Gastrocnemius medialis (tissue), 4 donors: Measurements from ENCODE around the gene OR6A2. TPM values are rescaled to one million over a fixed set of nuclear protein-coding genes. Genes with fewer than 3 reads are reported as not detected.
"Not testable (repeated sequence)": the region's sequence is repeated elsewhere in the genome, so short reads cannot be mapped to it uniquely, and the experiment has no call there.

Experiments used
- ATAC-seq, 2 donors: fragments of 150-250 bp; one replicate each; pipeline ENCODE4 v1.9.1; 2016
- DNase-seq, 2 donors: peaks; one replicate each; pipeline ENCODE4 v3.0.0-alpha.2; 2019
- H3K27ac ChIP-seq, 4 donors: fragments of 200-600 bp; sonication (generic); 1 replicate in 1 of 4; 2 replicates in 3 of 4; pipeline ENCODE4 v1.5.1; 2016 to 2018; ENCODE audit warnings: mild to moderate bottlenecking in 2 of 4, moderate library complexity in 1 of 4
- H3K27me3 ChIP-seq, 3 donors: fragments of 200-600 bp; sonication (generic) in 2 of 3; 1 replicate in 1 of 3; 2 replicates in 2 of 3; pipeline versions ENCODE4 v1.5.1 to v1.6.0; 2016 to 2019; ENCODE audit warnings: mild to moderate bottlenecking in 1 of 3, moderate library complexity in 1 of 3
- H3K36me3 ChIP-seq, 2 donors: fragments of 200-600 bp; sonication (generic) in 1 of 2; one replicate each; pipeline ENCODE4 v1.5.1; 2017 to 2018
- H3K4me1 ChIP-seq, 2 donors: fragments of 200-600 bp; sonication (generic) in 1 of 2; one replicate each; pipeline ENCODE4 v1.5.1; 2016 to 2017; ENCODE audit warnings: mild to moderate bottlenecking in 2 of 2
- H3K4me3 ChIP-seq, 4 donors: fragments of 200-600 bp; sonication (generic) in 3 of 4; 1 replicate in 1 of 4; 2 replicates in 3 of 4; pipeline ENCODE4 v1.5.1; 2016 to 2019; ENCODE audit warnings: mild to moderate bottlenecking in 2 of 4
- H3K9me3 ChIP-seq, 3 donors: fragments of 200-600 bp; sonication (generic) in 2 of 3; 1 replicate in 1 of 3; 2 replicates in 2 of 3; pipeline ENCODE4 v1.5.1; 2016 to 2019
- POLR2A ChIP-seq, 2 donors: fragments of 450-650 bp; IDR thresholded peaks; one replicate each; pipeline ENCODE4 v1.6.1; 2017; ENCODE audit warnings: antibody characterized with exemption in 2 of 2, mild to moderate bottlenecking in 2 of 2, moderate library complexity in 2 of 2
- in situ Hi-C, 4 donors: fragments of 200-750 bp; cut with MboI; loops; one replicate each; pipeline versions ENCODE4 v1.15.0 to v1.8.0; 2017; ENCODE audit warnings: low sequenced_read_pairs in 4 of 4
- intact Hi-C: fragments of 100-400 bp; cut with DNase I; formaldehyde crosslinking; loops from one replicate; pipeline ENCODE4 v1.15.1; 2023; ENCODE audit warnings: low total_unique reads
- total RNA-seq, 4 donors: library from RNA; depleted of rRNA; stranded (reverse); fragments of >200 nt; gene quantifications; one replicate each; pipeline versions ENCODE4 v1.1.0 to v1.2.3, GENCODE V29; 2016
- TF ChIP-seq, protein P1 (sequence below), 5 experiments: fragments of 450-650 bp in 3 of 5; fragments of 200-600 bp in 2 of 5; sonication (generic) in 2 of 5; IDR thresholded peaks in 4 of 5; conservative IDR thresholded peaks in 1 of 5; 1 replicate in 4 of 5; 2 replicates in 1 of 5; pipeline ENCODE4 v1.5.1; 2016 to 2019; ENCODE audit warnings: antibody characterized with exemption in 5 of 5, mild to moderate bottlenecking in 3 of 5, moderate library complexity in 3 of 5

Gene OR6A2
- total RNA-seq, 4 donors from 2014 or later: 0.20 TPM; not detected in 3

DNA sequence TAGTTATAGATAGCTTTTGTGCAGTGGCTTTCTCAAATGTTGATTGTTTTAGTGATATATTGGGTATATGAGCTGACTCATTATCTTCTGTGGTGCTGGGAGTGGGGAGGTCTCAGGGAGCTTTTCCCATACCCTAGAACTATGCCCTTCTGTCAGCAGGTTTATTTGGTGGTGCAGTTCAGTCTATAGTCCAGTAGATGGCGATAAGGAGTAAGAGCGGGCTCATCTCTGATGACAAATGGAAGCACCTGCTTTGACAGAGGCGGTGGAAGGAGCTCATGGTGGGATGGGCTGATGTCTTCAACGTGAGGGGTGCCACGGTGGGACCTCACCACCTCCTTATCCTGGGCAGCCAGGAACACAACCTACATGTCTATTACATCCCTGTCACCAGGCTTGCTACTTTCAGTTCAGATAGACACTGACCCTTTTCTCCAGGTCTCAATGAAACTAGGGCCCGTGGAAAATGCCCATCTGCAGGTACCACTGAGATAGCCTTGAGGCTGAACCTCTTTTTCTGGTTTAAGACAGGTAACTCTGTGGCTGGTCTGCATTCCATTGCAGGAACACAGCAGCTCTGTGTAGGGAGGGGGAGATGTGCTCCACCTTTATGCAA, 13.0 kb upstream of the OR6A2 start:
- in situ Hi-C loops: no loop called here

DNA sequence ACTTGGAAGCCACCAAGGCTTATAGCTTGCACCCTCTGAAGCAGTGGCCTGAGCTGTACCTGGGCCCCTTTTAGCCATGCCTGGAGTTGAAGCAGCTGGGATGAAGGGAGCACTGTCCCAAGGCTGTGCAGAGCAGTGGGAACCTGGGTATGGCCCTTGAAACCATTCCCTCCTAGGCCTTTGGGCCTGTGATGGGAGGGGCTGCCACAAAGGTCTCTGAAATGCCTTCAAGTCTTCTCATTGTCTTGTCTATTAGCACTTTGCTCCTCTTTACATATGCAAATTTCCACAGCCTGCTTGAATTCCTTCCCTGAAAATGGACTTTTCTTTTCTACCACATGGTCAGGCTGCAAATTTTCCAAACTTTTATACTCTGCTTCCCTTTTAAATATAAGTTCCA, 1.6 kb upstream of the OR6A2 start:
- H3K27me3 ChIP-seq, ATAC-seq, H3K36me3 ChIP-seq, H3K27ac ChIP-seq, DNase-seq, H3K4me3 ChIP-seq, in situ Hi-C loops, H3K9me3 ChIP-seq, intact Hi-C loops, H3K4me1 ChIP-seq: not testable (repeated sequence)

More for the DNA sequence above, 13.0 kb upstream of the OR6A2 start:
- no peak for ATAC-seq
- Histone ChIP-seq H3K27me3 (no peaks in the 10 kb centered on the region), H3K9me3 (no peaks in the 10 kb centered on the region), H3K4me1 (no peaks in the 10 kb centered on the region), H3K4me3 (no peak overlapping the region), H3K27ac (no peak overlapping the region), H3K36me3 (no peaks in the 10 kb centered on the region)
- no peak for DNase-seq
- TF ChIP-seq, protein P1, sequence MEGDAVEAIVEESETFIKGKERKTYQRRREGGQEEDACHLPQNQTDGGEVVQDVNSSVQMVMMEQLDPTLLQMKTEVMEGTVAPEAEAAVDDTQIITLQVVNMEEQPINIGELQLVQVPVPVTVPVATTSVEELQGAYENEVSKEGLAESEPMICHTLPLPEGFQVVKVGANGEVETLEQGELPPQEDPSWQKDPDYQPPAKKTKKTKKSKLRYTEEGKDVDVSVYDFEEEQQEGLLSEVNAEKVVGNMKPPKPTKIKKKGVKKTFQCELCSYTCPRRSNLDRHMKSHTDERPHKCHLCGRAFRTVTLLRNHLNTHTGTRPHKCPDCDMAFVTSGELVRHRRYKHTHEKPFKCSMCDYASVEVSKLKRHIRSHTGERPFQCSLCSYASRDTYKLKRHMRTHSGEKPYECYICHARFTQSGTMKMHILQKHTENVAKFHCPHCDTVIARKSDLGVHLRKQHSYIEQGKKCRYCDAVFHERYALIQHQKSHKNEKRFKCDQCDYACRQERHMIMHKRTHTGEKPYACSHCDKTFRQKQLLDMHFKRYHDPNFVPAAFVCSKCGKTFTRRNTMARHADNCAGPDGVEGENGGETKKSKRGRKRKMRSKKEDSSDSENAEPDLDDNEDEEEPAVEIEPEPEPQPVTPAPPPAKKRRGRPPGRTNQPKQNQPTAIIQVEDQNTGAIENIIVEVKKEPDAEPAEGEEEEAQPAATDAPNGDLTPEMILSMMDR (IDR thresholded peaks at IDR 0.05 in 4 of 5, conservative IDR thresholded peaks at IDR 0.05 in 1 of 5): peak; percentile 20 to 79 (median 61)
- no peak for TF ChIP-seq POLR2A (IDR thresholded peaks at IDR 0.05)
- intact Hi-C loops: loop anchor here (10.0 kb wide), 1 partner anchor 462 kb away; no protein-coding TSS in a partner anchor

DNA sequence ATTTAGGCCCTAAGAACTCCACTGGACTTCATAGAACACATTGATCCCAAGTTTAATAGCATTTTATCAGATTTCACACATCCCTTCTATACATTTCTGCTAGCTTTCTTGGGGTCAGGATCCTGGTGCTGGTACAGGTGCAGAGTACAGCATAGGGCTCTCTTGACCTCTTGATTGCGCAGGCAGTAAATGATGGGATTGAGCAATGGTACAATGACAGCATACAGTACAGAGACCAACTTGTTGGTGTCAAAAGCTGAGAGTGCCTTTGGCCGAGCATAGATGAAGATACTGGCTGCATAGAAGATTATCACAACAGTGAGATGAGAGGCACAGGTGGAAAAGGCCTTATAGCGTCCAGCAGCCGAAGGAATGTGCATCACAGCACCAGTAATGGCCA, 4.8 kb downstream of the OR6A2 start:
- in situ Hi-C loops: no loop called here
- no peaks in the 10 kb centered on the region for H3K4me1 ChIP-seq
- DNase-seq: no peak

DNA sequence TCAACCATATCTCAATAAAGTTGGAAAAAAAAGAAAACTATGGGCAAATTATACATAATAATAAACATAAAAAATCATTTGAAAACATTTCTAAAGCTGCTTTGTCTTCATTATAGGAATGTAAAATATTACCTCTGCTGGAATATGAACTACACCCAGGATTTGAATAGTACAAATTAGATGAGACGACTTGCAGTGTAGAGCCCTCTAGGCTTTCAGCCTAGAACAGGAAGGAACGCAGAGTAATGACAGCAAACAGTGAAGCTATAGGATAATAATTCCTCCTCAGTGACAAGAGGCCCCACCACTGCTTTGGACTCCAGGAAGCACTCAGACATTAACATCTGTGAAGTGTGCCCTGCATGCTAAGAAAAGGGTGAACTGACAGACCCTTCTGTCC, 8.9 kb downstream of the OR6A2 start:
- intact Hi-C loops (no loop called here), in situ Hi-C loops (no loop called here)
- Histone ChIP-seq H3K4me1 (no peaks in the 10 kb centered on the region), H3K27me3 (no peaks in the 10 kb centered on the region), H3K36me3 (no peaks in the 10 kb centered on the region), H3K27ac (no peak overlapping the region), H3K9me3 (no peaks in the 10 kb centered on the region), H3K4me3 (no peak overlapping the region)
- TF ChIP-seq, protein P1 (IDR thresholded peaks at IDR 0.05 in 4 of 5, conservative IDR thresholded peaks at IDR 0.05 in 1 of 5): no peak
- no peak for TF ChIP-seq POLR2A (IDR thresholded peaks at IDR 0.05)
- no peak for ATAC-seq
- DNase-seq: no peak

More for the DNA sequence above, 4.8 kb downstream of the OR6A2 start:
- no peak overlapping the region for H3K4me3 ChIP-seq
- H3K27ac ChIP-seq: no peak overlapping the region
- ATAC-seq: no peak
- TF ChIP-seq, protein P1 (IDR thresholded peaks at IDR 0.05 in 4 of 5, conservative IDR thresholded peaks at IDR 0.05 in 1 of 5): no peak
- no peak for TF ChIP-seq POLR2A (IDR thresholded peaks at IDR 0.05)
- H3K36me3 ChIP-seq: no peaks in the 10 kb centered on the region
- no peaks in the 10 kb centered on the region for H3K27me3 ChIP-seq
- H3K9me3 ChIP-seq: no peaks in the 10 kb centered on the region
- intact Hi-C loops: no loop called here

DNA sequence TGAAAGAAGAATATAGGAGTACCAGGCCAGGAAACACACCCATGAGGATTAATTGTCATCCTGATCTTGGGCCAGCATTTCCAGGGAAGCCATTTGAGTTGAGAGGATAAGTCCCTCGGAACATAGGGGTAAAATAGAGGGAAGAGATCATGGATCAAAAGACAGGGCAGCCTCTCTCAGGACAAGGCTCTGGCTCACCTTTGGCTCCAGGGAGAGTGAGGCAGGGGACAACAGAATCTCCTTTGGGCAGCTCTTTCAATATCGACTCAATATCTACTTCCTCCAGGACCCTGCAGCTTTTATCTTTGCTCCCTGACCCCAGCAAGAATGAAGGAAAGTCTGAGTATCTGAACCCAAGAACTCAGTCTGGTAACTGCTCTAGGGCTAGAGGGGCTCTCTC, 16.8 kb downstream of the OR6A2 start, which contains the start of gene OR2AG1:
TSS of gene OR2AG1 (plus strand) at position 301 of the 400 bp plus-strand sequence. CDS start 2,018 bp downstream, outside the sequence.
- in situ Hi-C loops: no loop called here
- intact Hi-C loops: no loop called here
- no peak for TF ChIP-seq POLR2A (IDR thresholded peaks at IDR 0.05)
- TF ChIP-seq, protein P1 (IDR thresholded peaks at IDR 0.05 in 4 of 5, conservative IDR thresholded peaks at IDR 0.05 in 1 of 5): no peak
- ATAC-seq: no peak
- H3K9me3 ChIP-seq: no peaks in the 10 kb centered on the region
- no peaks in the 10 kb centered on the region for H3K27me3 ChIP-seq
- DNase-seq: no peak
- H3K36me3 ChIP-seq: no peaks in the 10 kb centered on the region
- H3K4me3 ChIP-seq: no peak within 1 kb of the TSS
- no peak within 1 kb of the TSS for H3K27ac ChIP-seq
- H3K4me1 ChIP-seq: no peaks in the 10 kb centered on the region
